Stimulated activated CD8-positive, alpha-beta memory T cell treated with anti-CD3 and anti-CD28 coated beads, Interleukin-7, amount 100 ng/mL, for 1 hour (primary cell): Measurements from ENCODE around the gene LRRC72.
"Not testable (repeated sequence)": the region's sequence is repeated elsewhere in the genome, so short reads cannot be mapped to it uniquely, and the experiment has no call there.

ENCODE experiments used
- DNase-seq, 2 donors: peaks; one replicate each; pipeline ENCODE4 v3.0.0-alpha.2; 2020; ENCODE audit warnings: low read depth in 2 of 2

LRRC72 gene

GRCh38 chr7:16528520-16528919 lies 1.9 kb downstream of the LRRC72 start:
- no peak for DNase-seq

- no peak for DNase-seq
Observed at GRCh38 chr7:16529697-16530096, 3.1 kb downstream of the LRRC72 start.

- no peak for DNase-seq
Observed at GRCh38 chr7:16531707-16532106, 5.1 kb downstream of the LRRC72 start.

- DNase-seq = no peak
Observed at GRCh38 chr7:16532272-16532671, 5.6 kb downstream of the LRRC72 start.

- no peak for DNase-seq
Observed at GRCh38 chr7:16535500-16535899, 8.9 kb downstream of the LRRC72 start.

GRCh38 chr7:16540559-16540958 lies 13.9 kb downstream of the LRRC72 start:
- not testable (repeated sequence) for DNase-seq

- no peak for DNase-seq
Observed at GRCh38 chr7:16542401-16542800, 15.8 kb downstream of the LRRC72 start.

GRCh38 chr7:16543456-16543855 lies 16.8 kb downstream of the LRRC72 start:
- no peak for DNase-seq

- DNase-seq = no peak
Observed at GRCh38 chr7:16546921-16547505, 20.4 kb downstream of the LRRC72 start.

- no peak for DNase-seq
Observed at GRCh38 chr7:16548428-16548827, 21.8 kb downstream of the LRRC72 start.

GRCh38 chr7:16550671-16551070 lies 24.0 kb downstream of the LRRC72 start:
- DNase-seq = no peak

- DNase-seq = no peak
Observed at GRCh38 chr7:16554518-16555236, 28.1 kb downstream of the LRRC72 start.

- no peak for DNase-seq
Observed at GRCh38 chr7:16556359-16556758, 29.7 kb downstream of the LRRC72 start.

GRCh38 chr7:16558761-16559302 lies 32.2 kb downstream of the LRRC72 start:
- DNase-seq = no peak

GRCh38 chr7:16559497-16560179 lies 33.0 kb downstream of the LRRC72 start:
- DNase-seq = no peak

GRCh38 chr7:16561943-16562342 lies 35.3 kb downstream of the LRRC72 start:
- DNase-seq = no peak

GRCh38 chr7:16562456-16563220 lies 36.0 kb downstream of the LRRC72 start:
- DNase-seq = no peak

GRCh38 chr7:16563281-16564022 lies 36.8 kb downstream of the LRRC72 start:
- no peak for DNase-seq

- DNase-seq = no peak
Observed at GRCh38 chr7:16564023-16564380, 37.4 kb downstream of the LRRC72 start.

- DNase-seq = no peak
Observed at GRCh38 chr7:16564909-16565426, 38.3 kb downstream of the LRRC72 start.

GRCh38 chr7:16571941-16572340 lies 45.3 kb downstream of the LRRC72 start:
- DNase-seq = no peak
